ENCODE data around the gene TTC31. TPM values are rescaled to one million over a fixed set of nuclear protein-coding genes. Genes with fewer than 3 reads are reported as not detected.

TTC31 gene
- total RNA-seq, 1 experiment from 2014 or later, result 38.3 TPM

DNA sequence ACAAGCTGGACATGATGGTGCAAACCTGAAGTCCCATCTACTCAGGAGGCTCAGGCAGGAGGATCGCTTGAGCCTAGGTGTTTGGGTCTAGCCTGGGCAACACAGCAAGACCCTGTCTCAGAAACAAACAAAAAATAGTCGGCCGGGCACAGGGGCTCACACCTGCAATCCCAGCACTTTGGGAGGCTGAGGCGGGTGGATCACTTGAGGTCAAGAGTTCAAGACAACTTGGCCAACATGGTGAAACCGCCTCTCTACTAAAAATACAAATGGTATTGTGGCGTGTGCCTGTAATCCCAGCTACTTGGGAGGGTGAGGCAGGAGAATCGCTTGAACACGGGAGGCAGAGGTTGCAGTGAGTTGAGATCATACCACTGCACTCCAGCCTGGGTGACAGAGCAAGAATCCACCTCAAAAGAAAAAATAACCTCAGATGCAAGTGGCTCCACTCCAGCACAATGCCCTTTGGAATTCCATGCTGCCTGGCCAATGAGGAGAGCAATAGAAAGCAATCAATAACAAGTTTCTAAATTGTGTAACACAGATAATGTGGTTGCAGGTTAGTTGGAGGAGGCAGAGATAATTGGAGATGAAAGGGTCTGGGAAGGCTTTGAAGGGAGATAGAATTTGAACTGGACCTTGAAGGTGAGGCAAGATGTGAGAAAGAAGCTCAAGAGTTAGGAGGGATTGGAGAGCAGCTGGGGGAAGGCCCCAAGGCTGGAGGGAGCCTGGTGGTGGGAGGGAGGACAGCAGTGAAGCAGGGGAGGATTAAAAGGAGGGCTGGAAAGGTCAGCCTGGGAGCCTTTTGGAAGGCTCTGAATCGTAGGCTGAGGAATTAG lies 6.0 kb downstream of the TTC31 start:
- ATAC-seq (peak; percentile 38; the same call in 1 of the 2 replicates), DNase-seq (ENCODE audit: low spot score) (no peak)
- no peaks in the 10 kb centered on the region for H3K4me1 Mint-ChIP-seq
- no peak overlapping the region for H3K27ac Mint-ChIP-seq
- POLR2A ChIA-PET, result no interaction called here
- peaks cover 45% of the 10 kb centered on the region for H3K36me3 Mint-ChIP-seq
- CTCF ChIA-PET, result interaction anchor here (1.0 to 1.1 kb wide), 2 partner anchors 9 to 84 kb away, joined by 3 to 4 read pairs; no protein-coding TSS in a partner anchor
- H3K9me3 Mint-ChIP-seq, result no peaks in the 10 kb centered on the region
- TF ChIP-seq, protein P1, sequence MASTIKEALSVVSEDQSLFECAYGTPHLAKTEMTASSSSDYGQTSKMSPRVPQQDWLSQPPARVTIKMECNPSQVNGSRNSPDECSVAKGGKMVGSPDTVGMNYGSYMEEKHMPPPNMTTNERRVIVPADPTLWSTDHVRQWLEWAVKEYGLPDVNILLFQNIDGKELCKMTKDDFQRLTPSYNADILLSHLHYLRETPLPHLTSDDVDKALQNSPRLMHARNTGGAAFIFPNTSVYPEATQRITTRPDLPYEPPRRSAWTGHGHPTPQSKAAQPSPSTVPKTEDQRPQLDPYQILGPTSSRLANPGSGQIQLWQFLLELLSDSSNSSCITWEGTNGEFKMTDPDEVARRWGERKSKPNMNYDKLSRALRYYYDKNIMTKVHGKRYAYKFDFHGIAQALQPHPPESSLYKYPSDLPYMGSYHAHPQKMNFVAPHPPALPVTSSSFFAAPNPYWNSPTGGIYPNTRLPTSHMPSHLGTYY (CRISPR knock-in tag; IDR thresholded peaks at IDR 0.05), result no peak
- TF ChIP-seq FOXJ3 (CRISPR knock-in tag; IDR thresholded peaks at IDR 0.05; ENCODE audit: borderline replicate concordance) (no peak), TCF7 (CRISPR knock-in tag; IDR thresholded peaks at IDR 0.05; ENCODE audit: low read depth) (no peak), GABPB1 (CRISPR knock-in tag; IDR thresholded peaks at IDR 0.05) (peak; percentile 56), ZNF121 (CRISPR knock-in tag; IDR thresholded peaks at IDR 0.05) (0 out of 2 replicates have a peak, but pooled peaks have one; percentile 51), SP1 (CRISPR knock-in tag; conservative IDR thresholded peaks at IDR 0.05) (no peak)
- TF ChIP-seq, protein P2, sequence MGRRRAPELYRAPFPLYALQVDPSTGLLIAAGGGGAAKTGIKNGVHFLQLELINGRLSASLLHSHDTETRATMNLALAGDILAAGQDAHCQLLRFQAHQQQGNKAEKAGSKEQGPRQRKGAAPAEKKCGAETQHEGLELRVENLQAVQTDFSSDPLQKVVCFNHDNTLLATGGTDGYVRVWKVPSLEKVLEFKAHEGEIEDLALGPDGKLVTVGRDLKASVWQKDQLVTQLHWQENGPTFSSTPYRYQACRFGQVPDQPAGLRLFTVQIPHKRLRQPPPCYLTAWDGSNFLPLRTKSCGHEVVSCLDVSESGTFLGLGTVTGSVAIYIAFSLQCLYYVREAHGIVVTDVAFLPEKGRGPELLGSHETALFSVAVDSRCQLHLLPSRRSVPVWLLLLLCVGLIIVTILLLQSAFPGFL (CRISPR knock-in tag; IDR thresholded peaks at IDR 0.05; ENCODE audit: borderline replicate concordance), result 0 out of 2 replicates have a peak, but pooled peaks have one; percentile 57
- no peak overlapping the region for H3K4me3 Mint-ChIP-seq
- H3K27me3 Mint-ChIP-seq (ENCODE audit: low read depth), result no peaks in the 10 kb centered on the region

DNA sequence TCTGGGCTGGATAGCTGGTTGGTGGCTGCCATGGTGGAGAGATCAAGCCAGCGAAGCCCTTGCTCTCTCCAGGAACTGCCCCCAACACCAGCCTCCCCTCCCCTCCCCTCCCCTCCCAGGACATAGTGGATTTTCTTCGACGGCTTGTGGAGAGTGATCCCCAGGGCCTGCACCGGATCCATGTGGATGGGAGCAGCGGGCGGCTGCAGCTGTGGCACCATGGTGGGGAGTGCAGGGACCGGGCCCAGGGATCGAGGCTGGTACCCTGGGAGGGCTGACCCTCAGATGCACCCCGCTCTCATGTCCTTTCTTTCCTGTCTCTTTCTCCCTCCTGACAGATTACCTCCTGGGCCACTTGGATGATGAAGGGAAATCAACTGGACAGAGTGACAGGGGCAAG lies 7.0 kb downstream of the TTC31 start:
- H3K9me3 Mint-ChIP-seq, result no peaks in the 10 kb centered on the region
- ChIA-PET CTCF (interaction anchor here (0.6 to 1.1 kb wide), 3 partner anchors 8 to 83 kb away, joined by 3 to 4 read pairs (median 3); no protein-coding TSS in a partner anchor), POLR2A (no interaction called here)
- TF ChIP-seq ZNF121 (CRISPR knock-in tag; IDR thresholded peaks at IDR 0.05) (no peak), TP53 (CRISPR knock-in tag; IDR thresholded peaks at IDR 0.05) (no peak), CBFB (CRISPR knock-in tag; IDR thresholded peaks at IDR 0.05; ENCODE audit: low read depth) (no peak), ZNF263 (CRISPR knock-in tag; IDR thresholded peaks at IDR 0.05; ENCODE audit: low read depth) (no peak), TEAD1 (CRISPR knock-in tag; IDR thresholded peaks at IDR 0.05) (no peak), NR3C1 (CRISPR knock-in tag; conservative IDR thresholded peaks at IDR 0.05; ENCODE audit: low read depth) (no peak), SOX15 (CRISPR knock-in tag; IDR thresholded peaks at IDR 0.05) (no peak), ELF4 (CRISPR knock-in tag; IDR thresholded peaks at IDR 0.05; ENCODE audit: low read depth) (no peak)
- no peak for ATAC-seq
- H3K4me3 Mint-ChIP-seq, result no peak overlapping the region
- H3K36me3 Mint-ChIP-seq, result peaks cover 51% of the 10 kb centered on the region
- H3K4me1 Mint-ChIP-seq, result no peaks in the 10 kb centered on the region
- peaks cover 8% of the 10 kb centered on the region for H3K27me3 Mint-ChIP-seq (ENCODE audit: low read depth)
- H3K27ac Mint-ChIP-seq, result no peak overlapping the region
- no peak for DNase-seq (ENCODE audit: low spot score)

DNA sequence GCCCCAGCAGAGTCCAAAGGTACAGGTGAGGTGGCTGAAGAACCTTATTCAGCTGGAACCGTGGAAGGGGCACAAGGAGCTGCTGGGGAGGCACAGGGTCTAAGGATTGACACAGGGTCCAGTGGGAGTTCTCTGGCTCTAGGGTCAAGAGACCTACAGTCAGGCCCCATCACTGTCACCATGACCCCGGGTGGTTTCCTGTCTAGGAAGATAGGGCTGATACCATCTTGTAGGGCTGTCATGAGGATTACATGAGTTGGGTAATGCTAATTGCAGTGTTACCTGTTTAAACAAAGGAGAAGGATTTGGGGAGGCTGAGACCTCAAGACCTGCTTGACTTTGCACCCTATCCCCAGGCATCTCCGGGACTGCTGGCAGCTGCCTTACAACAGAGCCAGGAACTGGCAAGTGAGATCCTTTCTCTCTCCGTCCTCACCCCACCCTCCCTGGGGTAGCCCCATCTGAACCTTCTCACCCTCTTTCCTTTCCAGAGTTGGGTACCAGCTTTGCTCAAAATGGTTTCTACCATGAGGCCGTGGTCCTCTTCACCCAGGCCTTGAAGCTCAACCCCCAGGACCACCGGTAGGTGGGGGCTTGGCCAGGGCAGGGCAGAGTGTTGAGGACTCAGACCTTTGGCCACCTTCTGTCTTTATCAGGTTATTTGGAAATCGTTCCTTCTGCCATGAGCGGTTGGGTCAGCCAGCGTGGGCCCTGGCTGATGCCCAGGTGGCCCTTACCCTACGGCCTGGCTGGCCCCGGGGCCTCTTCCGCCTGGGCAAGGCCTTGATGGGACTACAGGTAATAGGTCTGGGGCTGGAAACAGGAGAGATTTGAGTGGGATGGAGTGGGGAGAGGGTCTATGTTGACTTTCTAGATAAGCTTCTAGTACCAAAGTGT lies 9.0 kb downstream of the TTC31 start:
- no peak overlapping the region for H3K27ac Mint-ChIP-seq
- H3K36me3 Mint-ChIP-seq, result peaks cover 40% of the 10 kb centered on the region
- peaks cover 28% of the 10 kb centered on the region for H3K27me3 Mint-ChIP-seq (ENCODE audit: low read depth)
- no peaks in the 10 kb centered on the region for H3K4me1 Mint-ChIP-seq
- ATAC-seq (no peak), DNase-seq (ENCODE audit: low spot score) (no peak)
- H3K9me3 Mint-ChIP-seq, result no peaks in the 10 kb centered on the region
- H3K4me3 Mint-ChIP-seq, result no peak overlapping the region
- ChIA-PET CTCF (no interaction called here), POLR2A (no interaction called here)
- TF ChIP-seq ZNF416 (CRISPR knock-in tag; IDR thresholded peaks at IDR 0.05) (no peak), ZBTB21 (CRISPR knock-in tag; IDR thresholded peaks at IDR 0.05; ENCODE audit: borderline replicate concordance) (no peak), MXD4 (CRISPR knock-in tag; IDR thresholded peaks at IDR 0.05; ENCODE audit: borderline replicate concordance) (no peak), OVOL2 (CRISPR knock-in tag; IDR thresholded peaks at IDR 0.05; ENCODE audit: borderline replicate concordance) (no peak), ZNF423 (CRISPR knock-in tag; IDR thresholded peaks at IDR 0.05) (no peak), NFATC4 (CRISPR knock-in tag; IDR thresholded peaks at IDR 0.05) (no peak), GTF2I (CRISPR knock-in tag; conservative IDR thresholded peaks at IDR 0.05) (no peak)
- TF ChIP-seq, protein P3, sequence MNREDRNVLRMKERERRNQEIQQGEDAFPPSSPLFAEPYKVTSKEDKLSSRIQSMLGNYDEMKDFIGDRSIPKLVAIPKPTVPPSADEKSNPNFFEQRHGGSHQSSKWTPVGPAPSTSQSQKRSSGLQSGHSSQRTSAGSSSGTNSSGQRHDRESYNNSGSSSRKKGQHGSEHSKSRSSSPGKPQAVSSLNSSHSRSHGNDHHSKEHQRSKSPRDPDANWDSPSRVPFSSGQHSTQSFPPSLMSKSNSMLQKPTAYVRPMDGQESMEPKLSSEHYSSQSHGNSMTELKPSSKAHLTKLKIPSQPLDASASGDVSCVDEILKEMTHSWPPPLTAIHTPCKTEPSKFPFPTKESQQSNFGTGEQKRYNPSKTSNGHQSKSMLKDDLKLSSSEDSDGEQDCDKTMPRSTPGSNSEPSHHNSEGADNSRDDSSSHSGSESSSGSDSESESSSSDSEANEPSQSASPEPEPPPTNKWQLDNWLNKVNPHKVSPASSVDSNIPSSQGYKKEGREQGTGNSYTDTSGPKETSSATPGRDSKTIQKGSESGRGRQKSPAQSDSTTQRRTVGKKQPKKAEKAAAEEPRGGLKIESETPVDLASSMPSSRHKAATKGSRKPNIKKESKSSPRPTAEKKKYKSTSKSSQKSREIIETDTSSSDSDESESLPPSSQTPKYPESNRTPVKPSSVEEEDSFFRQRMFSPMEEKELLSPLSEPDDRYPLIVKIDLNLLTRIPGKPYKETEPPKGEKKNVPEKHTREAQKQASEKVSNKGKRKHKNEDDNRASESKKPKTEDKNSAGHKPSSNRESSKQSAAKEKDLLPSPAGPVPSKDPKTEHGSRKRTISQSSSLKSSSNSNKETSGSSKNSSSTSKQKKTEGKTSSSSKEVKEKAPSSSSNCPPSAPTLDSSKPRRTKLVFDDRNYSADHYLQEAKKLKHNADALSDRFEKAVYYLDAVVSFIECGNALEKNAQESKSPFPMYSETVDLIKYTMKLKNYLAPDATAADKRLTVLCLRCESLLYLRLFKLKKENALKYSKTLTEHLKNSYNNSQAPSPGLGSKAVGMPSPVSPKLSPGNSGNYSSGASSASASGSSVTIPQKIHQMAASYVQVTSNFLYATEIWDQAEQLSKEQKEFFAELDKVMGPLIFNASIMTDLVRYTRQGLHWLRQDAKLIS (CRISPR knock-in tag; IDR thresholded peaks at IDR 0.05; ENCODE audit: borderline replicate concordance), result no peak
